HEK293T (cell line): ENCODE results near the gene FHOD1.

Experiments
- ARNT ChIP-seq: fragments of 450-650 bp; IDR thresholded peaks from 2 replicates; pipeline ENCODE4 v1.6.1; 2017; ENCODE audit warnings: mild to moderate bottlenecking
- BHLHE40 ChIP-seq: fragments of 450-650 bp; IDR thresholded peaks from 2 replicates; pipeline ENCODE4 v1.6.1; 2016; ENCODE audit warnings: mild to moderate bottlenecking, moderate library complexity, borderline replicate concordance
- CTBP1 ChIP-seq: fragments of 450-650 bp; IDR thresholded peaks from 2 replicates; pipeline ENCODE4 v1.6.1; 2016; ENCODE audit warnings: borderline replicate concordance
- ELF4 ChIP-seq: fragments of 450-650 bp; IDR thresholded peaks from 2 replicates; pipeline ENCODE4 v1.6.1; 2017; ENCODE audit warnings: antibody characterized with exemption
- FOXA1 ChIP-seq: fragments of 450-650 bp; IDR thresholded peaks from 2 replicates; pipeline ENCODE4 v1.6.1; 2016; ENCODE audit warnings: mild to moderate bottlenecking
- FOXM1 ChIP-seq: fragments of 450-650 bp; IDR thresholded peaks from 2 replicates; pipeline ENCODE4 v1.6.1; 2017; ENCODE audit warnings: mild to moderate bottlenecking, borderline replicate concordance
- HDGF ChIP-seq: fragments of 450-650 bp; IDR thresholded peaks from 2 replicates; pipeline ENCODE4 v1.6.1; 2017; ENCODE audit warnings: antibody characterized with exemption, borderline replicate concordance
- LEF1 ChIP-seq: fragments of 450-650 bp; IDR thresholded peaks from 2 replicates; pipeline ENCODE4 v1.6.1; 2017; ENCODE audit warnings: mild to moderate bottlenecking, borderline replicate concordance
- PKNOX1 ChIP-seq: fragments of 450-650 bp; IDR thresholded peaks from 2 replicates; pipeline ENCODE4 v1.6.1; 2016
- SP1 ChIP-seq: fragments of 450-650 bp; IDR thresholded peaks from 2 replicates; pipeline ENCODE4 v1.6.1; 2017
- TARDBP ChIP-seq: fragments of 450-650 bp; IDR thresholded peaks from 2 replicates; pipeline ENCODE4 v1.6.1; 2016
- ZNF384 ChIP-seq: fragments of 450-650 bp; IDR thresholded peaks from 2 replicates; pipeline ENCODE4 v1.6.1; 2016

DNA sequence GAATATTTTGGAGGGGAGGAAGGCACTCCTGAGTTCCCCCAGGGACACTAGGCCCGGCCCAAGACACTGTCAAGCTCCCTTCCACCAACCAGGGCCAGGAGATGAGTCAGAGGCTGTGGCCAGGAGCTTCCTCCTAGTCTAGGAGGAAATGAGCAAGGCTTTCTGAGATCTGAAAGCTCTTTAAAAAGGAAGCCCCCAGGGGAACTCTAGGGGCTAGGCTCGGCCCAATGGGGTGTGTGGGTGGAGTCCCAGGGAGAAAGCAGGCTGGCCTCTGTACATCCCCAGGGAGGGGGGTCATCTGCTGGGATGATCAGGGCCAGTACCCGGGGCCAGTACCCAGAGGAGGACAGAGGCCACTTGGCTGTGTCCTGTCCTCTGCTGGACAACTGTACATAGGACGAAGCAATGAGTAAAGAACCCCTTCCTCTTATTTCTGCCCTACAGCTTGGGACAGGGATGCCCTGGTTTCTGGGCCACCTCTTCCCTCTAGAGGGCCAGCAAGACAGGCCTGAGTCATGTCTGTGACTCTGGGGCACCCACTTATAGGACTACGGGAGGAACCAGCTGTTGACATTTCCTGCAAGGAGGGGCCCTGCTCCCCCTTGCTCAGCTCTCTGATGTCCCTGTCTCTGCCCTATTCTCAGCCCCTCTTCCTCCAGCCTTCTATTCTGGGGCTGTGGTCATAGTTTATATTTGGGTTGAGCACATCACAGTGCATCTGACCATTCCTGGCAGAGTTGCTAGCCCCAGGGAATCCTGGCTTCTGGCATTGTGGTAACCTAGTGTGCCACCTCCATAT, 2.7 kb downstream of the FHOD1 start:
- TF ChIP-seq TARDBP (no peak), FOXA1 (no peak), PKNOX1 (no peak), SP1 (no peak), HDGF (no peak), ARNT (no peak), ZNF384 (no peak), BHLHE40 (no peak), FOXM1 (no peak), ELF4 (no peak), LEF1 (no peak), CTBP1 (no peak)
